Transverse colon (tissue), 4 donors: Measurements from ENCODE around the gene GABRB1. TPM values are rescaled to one million over a fixed set of nuclear protein-coding genes. Genes with fewer than 3 reads are reported as not detected.

ENCODE experiments used
- DNase-seq: peaks from one replicate; pipeline ENCODE4 v3.0.0-alpha.2; 2019
- H3K27ac ChIP-seq, 4 donors: fragments of 200-600 bp; sonication (generic); 2 replicates each; pipeline ENCODE4 v1.5.1; 2016 to 2018; ENCODE audit warnings: inconsistent platforms in 4 of 4
- H3K27me3 ChIP-seq: fragments of 200-600 bp; sonication (generic); 2 replicates; pipeline ENCODE4 v1.5.1; 2017; ENCODE audit warnings: inconsistent platforms
- H3K36me3 ChIP-seq, 4 donors: fragments of 200-600 bp; sonication (generic); 2 replicates each; pipeline ENCODE4 v1.5.1; 2017 to 2019; ENCODE audit warnings: inconsistent platforms in 4 of 4
- H3K4me1 ChIP-seq, 4 donors: fragments of 200-600 bp; sonication (generic); 2 replicates each; pipeline ENCODE4 v1.5.1; 2017 to 2020; ENCODE audit warnings: inconsistent platforms in 4 of 4
- H3K4me3 ChIP-seq, 4 donors: fragments of 200-600 bp; sonication (generic); 1 replicate in 1 of 4; 2 replicates in 3 of 4; pipeline versions ENCODE4 v1.5.1 to v1.6.1; 2017 to 2019; ENCODE audit warnings: inconsistent platforms in 4 of 4
- H3K9me3 ChIP-seq, 2 donors: fragments of 200-600 bp; sonication (generic); 2 replicates each; pipeline ENCODE4 v1.5.1; 2017 to 2019; ENCODE audit warnings: inconsistent platforms in 2 of 2
- EP300 ChIP-seq: sonication (generic); formaldehyde crosslinking; IDR thresholded peaks from one replicate; pipeline ENCODE4 v1.6.1; 2017; ENCODE audit warnings: antibody characterized with exemption, low read depth
- POLR2A ChIP-seq: fragments of 450-650 bp; IDR thresholded peaks from one replicate; pipeline ENCODE4 v1.6.1; 2016; ENCODE audit warnings: antibody characterized with exemption, mild to moderate bottlenecking, moderate library complexity
- POLR2AphosphoS5 ChIP-seq, 3 donors: sonication (generic); formaldehyde crosslinking; IDR thresholded peaks; one replicate each; pipeline ENCODE4 v1.6.1; 2016; ENCODE audit warnings: antibody characterized with exemption in 3 of 3
- WGBS, 2 donors: methylation state at CpG; one replicate each; pipeline ENCODE4 v1.1.5; 2018; ENCODE audit warnings: low coverage in 1 of 2; 5-methylcytosine and 5-hydroxymethylcytosine counted together
- in situ Hi-C, 4 donors: fragments of 200-750 bp; cut with MboI; loops; one replicate each; pipeline versions ENCODE4 v1.15.0 to v1.15.1; 2017; ENCODE audit warnings: low sequenced_read_pairs in 3 of 4, low pct_ligation_motif_present in 1 of 4, low pct_unique_long_range_greater_than_20kb in 1 of 4
- intact Hi-C: fragments of 100-400 bp; cut with DNase I; formaldehyde crosslinking; loops from one replicate; pipeline ENCODE4 v1.15.1; 2023; ENCODE audit warnings: low total_unique reads
- total RNA-seq, 4 donors: library from RNA; depleted of rRNA; stranded (reverse); fragments of >200 nt; gene quantifications; one replicate each; pipeline ENCODE4 v1.1.0, GENCODE V29; 2016
- TF ChIP-seq, protein P1 (sequence below), 5 experiments: fragments of 200-600 bp in 3 of 5; fragments of 450-650 bp in 2 of 5; sonication (generic) in 3 of 5; IDR thresholded peaks; 1 replicate in 2 of 5; 2 replicates in 3 of 5; pipeline ENCODE4 v1.5.1; 2016 to 2017; ENCODE audit warnings: antibody characterized with exemption in 5 of 5, inconsistent platforms in 3 of 5, mild to moderate bottlenecking in 2 of 5, moderate library complexity in 1 of 5

The GABRB1 gene
- total RNA-seq, 4 donors from 2014 or later, result 0.14 to 19.7 (median 0.48) TPM; not detected in 1

DNA sequence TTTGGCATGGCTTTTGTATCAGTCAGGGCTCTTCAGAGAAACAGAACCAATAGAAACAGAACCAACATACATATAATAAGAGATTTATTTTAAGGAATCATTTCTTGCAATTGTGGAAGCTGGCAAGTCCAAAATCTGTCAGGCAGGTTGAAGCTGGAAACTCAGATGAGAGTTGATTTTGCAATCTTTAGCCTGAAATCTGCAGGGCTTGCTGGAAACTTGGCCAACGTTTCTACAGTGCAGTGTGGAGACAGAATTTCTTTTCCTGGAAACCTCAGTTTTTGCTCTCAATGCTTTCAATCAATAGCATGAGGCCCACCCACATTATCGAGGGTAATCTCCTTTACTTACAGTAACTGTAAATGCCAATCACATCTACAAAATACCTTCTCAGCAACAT, 386.8 kb downstream of the GABRB1 start:
- Histone ChIP-seq H3K27me3 (no peaks in the 10 kb centered on the region), H3K36me3 (no peaks in the 10 kb centered on the region), H3K9me3 (no peaks in the 10 kb centered on the region), H3K4me3 (no peak overlapping the region), H3K27ac (no peak overlapping the region), H3K4me1 (no peaks in the 10 kb centered on the region)
- DNase-seq, result no peak
- in situ Hi-C loops, result no loop called here
- intact Hi-C loops, result no loop called here
- 44 to 80% methylated on average over 2 of the region's 2 CpGs for WGBS, 2 donors
- TF ChIP-seq EP300 (no peak), POLR2A (no peak), POLR2AphosphoS5 (IDR thresholded peaks at IDR 0.05) (no peak)
- TF ChIP-seq, protein P1, sequence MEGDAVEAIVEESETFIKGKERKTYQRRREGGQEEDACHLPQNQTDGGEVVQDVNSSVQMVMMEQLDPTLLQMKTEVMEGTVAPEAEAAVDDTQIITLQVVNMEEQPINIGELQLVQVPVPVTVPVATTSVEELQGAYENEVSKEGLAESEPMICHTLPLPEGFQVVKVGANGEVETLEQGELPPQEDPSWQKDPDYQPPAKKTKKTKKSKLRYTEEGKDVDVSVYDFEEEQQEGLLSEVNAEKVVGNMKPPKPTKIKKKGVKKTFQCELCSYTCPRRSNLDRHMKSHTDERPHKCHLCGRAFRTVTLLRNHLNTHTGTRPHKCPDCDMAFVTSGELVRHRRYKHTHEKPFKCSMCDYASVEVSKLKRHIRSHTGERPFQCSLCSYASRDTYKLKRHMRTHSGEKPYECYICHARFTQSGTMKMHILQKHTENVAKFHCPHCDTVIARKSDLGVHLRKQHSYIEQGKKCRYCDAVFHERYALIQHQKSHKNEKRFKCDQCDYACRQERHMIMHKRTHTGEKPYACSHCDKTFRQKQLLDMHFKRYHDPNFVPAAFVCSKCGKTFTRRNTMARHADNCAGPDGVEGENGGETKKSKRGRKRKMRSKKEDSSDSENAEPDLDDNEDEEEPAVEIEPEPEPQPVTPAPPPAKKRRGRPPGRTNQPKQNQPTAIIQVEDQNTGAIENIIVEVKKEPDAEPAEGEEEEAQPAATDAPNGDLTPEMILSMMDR (IDR thresholded peaks at IDR 0.05), result no peak

DNA sequence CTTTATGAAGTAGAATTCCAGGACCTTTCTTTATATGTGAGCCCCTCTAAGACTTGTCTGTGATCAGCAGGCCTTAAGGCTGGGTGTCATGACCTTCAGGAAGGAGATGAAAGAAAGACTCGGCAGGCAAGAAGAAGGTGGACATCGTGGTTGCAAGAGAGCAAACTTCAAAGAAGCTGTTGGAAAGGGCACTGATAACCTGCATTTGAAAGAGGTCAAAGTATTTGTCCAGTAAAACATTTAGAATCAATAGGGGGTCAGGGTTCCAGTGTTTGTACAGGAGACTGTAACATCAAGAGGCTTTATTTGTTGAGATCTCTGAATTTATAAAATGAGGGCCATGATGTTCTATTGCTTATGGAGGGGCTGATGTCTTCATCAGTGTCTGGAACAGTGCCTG, 387.9 kb downstream of the GABRB1 start:
- no peak overlapping the region for H3K27ac ChIP-seq
- TF ChIP-seq EP300, result no peak
- TF ChIP-seq, protein P1 (IDR thresholded peaks at IDR 0.05), result no peak
- TF ChIP-seq POLR2AphosphoS5 (IDR thresholded peaks at IDR 0.05), result no peak
- no peak for TF ChIP-seq POLR2A
- in situ Hi-C loops, result no loop called here

DNA sequence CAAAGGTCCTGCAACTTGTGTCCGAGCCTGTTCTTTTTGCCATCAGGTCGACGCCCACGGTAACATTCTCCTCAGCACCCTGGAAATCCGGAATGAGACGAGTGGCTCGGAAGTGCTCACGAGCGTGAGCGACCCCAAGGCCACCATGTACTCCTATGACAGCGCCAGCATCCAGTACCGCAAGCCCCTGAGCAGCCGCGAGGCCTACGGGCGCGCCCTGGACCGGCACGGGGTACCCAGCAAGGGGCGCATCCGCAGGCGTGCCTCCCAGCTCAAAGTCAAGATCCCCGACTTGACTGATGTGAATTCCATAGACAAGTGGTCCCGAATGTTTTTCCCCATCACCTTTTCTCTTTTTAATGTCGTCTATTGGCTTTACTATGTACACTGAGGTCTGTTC, 394.3 kb downstream of the GABRB1 start:
- Histone ChIP-seq H3K27ac (no peak overlapping the region), H3K4me3 (no peak overlapping the region), H3K4me1 (no peaks in the 10 kb centered on the region), H3K36me3 (no peaks in the 10 kb centered on the region), H3K9me3 (no peaks in the 10 kb centered on the region), H3K27me3 (no peaks in the 10 kb centered on the region)
- no peak for DNase-seq
- intact Hi-C loops (no loop called here), in situ Hi-C loops (no loop called here)
- WGBS, 2 donors, result 93% methylated on average over 7 to 25 of the region's 25 CpGs
- TF ChIP-seq, protein P1 (IDR thresholded peaks at IDR 0.05), result no peak
- TF ChIP-seq POLR2AphosphoS5 (IDR thresholded peaks at IDR 0.05), result no peak
- no peak for TF ChIP-seq EP300
- no peak for TF ChIP-seq POLR2A

More for the DNA sequence above, 387.9 kb downstream of the GABRB1 start:
- DNase-seq, result no peak
- Histone ChIP-seq H3K36me3 (no peaks in the 10 kb centered on the region), H3K4me1 (no peaks in the 10 kb centered on the region), H3K4me3 (no peak overlapping the region), H3K9me3 (no peaks in the 10 kb centered on the region), H3K27me3 (no peaks in the 10 kb centered on the region)
- 55 to 80% methylated on average over 2 of the region's 2 CpGs for WGBS, 2 donors
- intact Hi-C loops, result no loop called here

DNA sequence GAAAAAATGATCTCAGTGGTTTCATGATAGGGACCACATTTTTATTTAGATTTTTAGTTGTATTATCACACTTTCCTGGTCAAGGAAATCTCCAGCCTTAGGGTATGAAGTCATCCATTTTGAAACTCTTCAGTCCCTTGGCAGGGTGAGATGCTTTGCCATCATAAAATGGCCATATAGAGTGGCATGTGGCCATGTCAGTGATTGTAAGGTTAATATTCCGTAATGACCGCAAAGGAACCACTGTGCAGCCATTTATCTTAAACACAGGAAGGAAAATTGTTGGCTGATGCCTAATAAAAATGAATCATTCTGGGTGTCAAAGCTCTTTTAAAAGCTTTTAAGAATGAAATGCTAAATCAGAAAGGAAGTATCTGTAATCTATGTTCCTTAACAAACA, 396.6 kb downstream of the GABRB1 start:
- H3K27me3 ChIP-seq, result no peaks in the 10 kb centered on the region
- TF ChIP-seq POLR2A (no peak), POLR2AphosphoS5 (IDR thresholded peaks at IDR 0.05) (no peak), EP300 (no peak)
- TF ChIP-seq, protein P1 (IDR thresholded peaks at IDR 0.05), result no peak
- intact Hi-C loops (no loop called here), in situ Hi-C loops (no loop called here)
- H3K4me1 ChIP-seq, result no peaks in the 10 kb centered on the region
- 74 to 84% methylated on average over 2 of the region's 2 CpGs for WGBS, 2 donors
- DNase-seq, result no peak
- H3K36me3 ChIP-seq, result no peaks in the 10 kb centered on the region
- H3K9me3 ChIP-seq, result no peaks in the 10 kb centered on the region
- H3K4me3 ChIP-seq, result no peak overlapping the region
- H3K27ac ChIP-seq, result no peak overlapping the region
